ENCODE measurements around the gene STX2. TPM values are rescaled to one million over a fixed set of nuclear protein-coding genes. Genes with fewer than 3 reads are reported as not detected.
A peak's percentile ranks its signal among the peaks of the same experiment; 100 is the strongest.

The STX2 gene
- total and polyA plus RNA-seq, 2 donors from 2014 or later = 10.1 to 20.4 TPM

GRCh38 chr12:130830246-130830551 lies 8.9 kb downstream of the STX2 start:
- no peaks in the 10 kb centered on the region for H3K36me3 ChIP-seq (ENCODE audit: control insufficient read depth in 2 of 3, insufficient read depth in 3 of 3, low read length in 3 of 3)
- DNase-seq (no peak), FAIRE-seq (no peak)
- peak overlapping the region in 2 of 3 donors; percentile 1 to 20 for H3K4me3 ChIP-seq (ENCODE audit: low read length in 3 of 3)
- TF ChIP-seq, protein P1, sequence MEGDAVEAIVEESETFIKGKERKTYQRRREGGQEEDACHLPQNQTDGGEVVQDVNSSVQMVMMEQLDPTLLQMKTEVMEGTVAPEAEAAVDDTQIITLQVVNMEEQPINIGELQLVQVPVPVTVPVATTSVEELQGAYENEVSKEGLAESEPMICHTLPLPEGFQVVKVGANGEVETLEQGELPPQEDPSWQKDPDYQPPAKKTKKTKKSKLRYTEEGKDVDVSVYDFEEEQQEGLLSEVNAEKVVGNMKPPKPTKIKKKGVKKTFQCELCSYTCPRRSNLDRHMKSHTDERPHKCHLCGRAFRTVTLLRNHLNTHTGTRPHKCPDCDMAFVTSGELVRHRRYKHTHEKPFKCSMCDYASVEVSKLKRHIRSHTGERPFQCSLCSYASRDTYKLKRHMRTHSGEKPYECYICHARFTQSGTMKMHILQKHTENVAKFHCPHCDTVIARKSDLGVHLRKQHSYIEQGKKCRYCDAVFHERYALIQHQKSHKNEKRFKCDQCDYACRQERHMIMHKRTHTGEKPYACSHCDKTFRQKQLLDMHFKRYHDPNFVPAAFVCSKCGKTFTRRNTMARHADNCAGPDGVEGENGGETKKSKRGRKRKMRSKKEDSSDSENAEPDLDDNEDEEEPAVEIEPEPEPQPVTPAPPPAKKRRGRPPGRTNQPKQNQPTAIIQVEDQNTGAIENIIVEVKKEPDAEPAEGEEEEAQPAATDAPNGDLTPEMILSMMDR (IDR thresholded peaks at IDR 0.05; ENCODE audit: borderline replicate concordance, extremely low read depth, insufficient read depth) = no peak
- H3K9ac ChIP-seq (ENCODE audit: low read length in 3 of 3) = no peak overlapping the region
- H3K4me1 ChIP-seq (ENCODE audit: control insufficient read depth in 2 of 3, insufficient read depth in 2 of 3, low read depth in 1 of 3, low read length in 3 of 3) = peaks cover 0 to 7% (median 4%) of the 10 kb centered on the region in 3 donors
- intact Hi-C loops (cut with DNase I) = no loop called here
- no peak overlapping the region for H3K27ac ChIP-seq (ENCODE audit: low read depth in 2 of 2, low read length in 2 of 2)
- H3K27me3 ChIP-seq (ENCODE audit: control insufficient read depth, insufficient read depth, low read length) = no peaks in the 10 kb centered on the region
- H3K9me3 ChIP-seq (ENCODE audit: control insufficient read depth in 2 of 3, insufficient read depth in 1 of 3, low read length in 3 of 3) = no peaks in the 10 kb centered on the region

DNA sequence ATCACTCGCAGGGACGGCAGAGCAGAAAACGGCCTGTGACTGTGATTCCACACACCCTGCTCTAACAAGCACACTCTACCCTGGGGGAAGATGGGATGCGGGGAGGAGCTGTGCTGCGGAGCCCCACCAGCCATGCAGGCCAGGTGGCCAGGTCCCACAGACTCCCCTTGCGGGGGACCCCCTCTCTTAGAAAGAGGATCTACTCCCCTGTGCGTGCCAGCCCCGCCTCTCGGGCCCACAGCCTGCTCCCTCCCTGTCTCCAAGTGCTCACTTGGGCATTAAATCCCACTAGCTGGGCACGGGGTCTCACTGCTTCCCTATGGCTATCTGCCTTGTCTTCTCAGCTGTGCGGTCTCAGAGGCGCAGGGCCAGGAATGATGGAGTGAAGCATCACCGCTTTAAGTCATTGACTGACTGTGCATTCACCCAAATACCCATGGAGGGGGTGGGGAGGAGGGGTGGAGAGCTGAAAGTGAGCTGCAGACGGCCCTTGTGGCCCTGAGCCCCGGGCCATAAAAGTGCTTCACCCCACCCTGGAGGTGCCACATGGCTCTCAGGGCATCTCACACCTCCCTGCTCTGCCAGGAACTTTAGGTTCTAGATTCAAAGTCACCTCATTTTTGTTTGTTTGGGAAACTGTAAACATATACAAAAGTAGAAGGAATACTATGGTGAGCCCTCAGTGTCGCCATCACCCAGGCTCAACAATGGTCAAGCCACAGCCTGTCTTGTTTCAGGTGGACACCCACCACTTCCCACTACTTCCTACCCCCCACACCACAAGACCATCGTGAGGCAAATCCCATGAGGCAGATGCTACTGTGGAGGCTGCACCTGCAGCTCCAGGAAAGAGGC lies 9.4 kb downstream of the STX2 start:
- intact Hi-C loops (cut with DNase I) = no loop called here
- Histone ChIP-seq H3K9me3 (ENCODE audit: control insufficient read depth in 2 of 3, insufficient read depth in 1 of 3, low read length in 3 of 3) (no peaks in the 10 kb centered on the region), H3K9ac (ENCODE audit: low read length in 3 of 3) (no peak overlapping the region), H3K36me3 (ENCODE audit: control insufficient read depth in 2 of 3, insufficient read depth in 3 of 3, low read length in 3 of 3) (no peaks in the 10 kb centered on the region), H3K27ac (ENCODE audit: low read depth in 2 of 2, low read length in 2 of 2) (no peak overlapping the region), H3K4me1 (ENCODE audit: control insufficient read depth in 2 of 3, insufficient read depth in 2 of 3, low read depth in 1 of 3, low read length in 3 of 3) (peaks cover 0 to 7% (median 4%) of the 10 kb centered on the region in 3 donors), H3K27me3 (ENCODE audit: control insufficient read depth, insufficient read depth, low read length) (no peaks in the 10 kb centered on the region), H3K4me3 (ENCODE audit: low read length in 3 of 3) (peak overlapping the region in 1 of 3 donors; percentile 20)
- FAIRE-seq (no peak), DNase-seq (no peak)
- TF ChIP-seq, protein P1 (IDR thresholded peaks at IDR 0.05; ENCODE audit: borderline replicate concordance, extremely low read depth, insufficient read depth) = no peak

- TF ChIP-seq, protein P1 (IDR thresholded peaks at IDR 0.05; ENCODE audit: borderline replicate concordance, extremely low read depth, insufficient read depth) = no peak
- H3K4me3 ChIP-seq (ENCODE audit: low read length in 3 of 3) = no peak overlapping the region
- FAIRE-seq (no peak), DNase-seq (no peak)
- H3K9ac ChIP-seq (ENCODE audit: low read length in 3 of 3) = no peak overlapping the region
- H3K4me1 ChIP-seq (ENCODE audit: control insufficient read depth in 2 of 3, insufficient read depth in 2 of 3, low read depth in 1 of 3, low read length in 3 of 3) = peaks cover 0 to 7% (median 4%) of the 10 kb centered on the region in 3 donors
- no peaks in the 10 kb centered on the region for H3K27me3 ChIP-seq (ENCODE audit: control insufficient read depth, insufficient read depth, low read length)
- no peak overlapping the region for H3K27ac ChIP-seq (ENCODE audit: low read depth in 2 of 2, low read length in 2 of 2)
- intact Hi-C loops (cut with DNase I) = no loop called here
- no peaks in the 10 kb centered on the region for H3K36me3 ChIP-seq (ENCODE audit: control insufficient read depth in 2 of 3, insufficient read depth in 3 of 3, low read length in 3 of 3)
- H3K9me3 ChIP-seq (ENCODE audit: control insufficient read depth in 2 of 3, insufficient read depth in 1 of 3, low read length in 3 of 3) = no peaks in the 10 kb centered on the region
These were observed 10.2 kb downstream of the STX2 start for GRCh38 chr12:130828895-130829294.
